Fibroblast of skin of right biceps (primary cell): Measurements from ENCODE around the gene NAV2.

ENCODE experiments used
- DNase-seq: peaks from one replicate; pipeline ENCODE4 v3.0.0-alpha.2; 2013

NAV2 gene

GRCh38 chr11:20030472-20030871, 317.8 kb downstream of the NAV2 start:
- no peak for DNase-seq

- DNase-seq = peak; percentile 94
Measured at GRCh38 chr11:20031155-20032001, 318.7 kb downstream of the NAV2 start.

GRCh38 chr11:20032127-20032526, 319.5 kb downstream of the NAV2 start:
- no peak for DNase-seq

DNA sequence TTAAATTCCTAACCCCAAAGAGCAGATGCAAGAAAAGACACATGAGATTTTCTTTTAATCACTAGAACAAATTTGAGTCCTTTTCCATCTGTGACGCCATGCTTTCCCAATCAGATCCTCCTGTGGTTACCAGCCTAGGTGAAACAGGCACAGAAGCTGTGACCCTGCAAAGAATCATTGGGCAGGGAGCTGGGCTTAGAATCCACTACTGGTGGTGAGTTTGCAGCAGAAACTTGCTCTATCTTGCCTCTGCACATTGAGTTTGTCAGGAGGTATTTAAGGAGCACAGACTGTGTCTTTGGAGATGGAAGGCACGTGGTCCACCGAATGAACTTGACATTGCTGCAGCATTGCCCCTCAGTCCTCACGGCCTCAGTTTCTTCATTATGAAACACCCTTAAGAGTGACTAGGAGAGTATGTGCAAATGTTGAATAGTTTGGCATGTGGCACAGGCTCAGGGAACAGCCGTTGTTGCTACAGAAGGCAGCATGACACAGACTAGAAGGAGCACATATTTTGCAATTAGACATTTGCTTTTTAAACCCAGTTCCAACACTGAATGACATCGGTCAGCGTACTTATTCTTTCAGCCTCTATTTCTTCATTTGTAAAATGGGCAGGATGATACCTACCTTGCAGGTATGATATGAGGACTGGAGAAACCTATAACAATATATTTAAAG, 320.1 kb downstream of the NAV2 start:
- DNase-seq = no peak

DNA sequence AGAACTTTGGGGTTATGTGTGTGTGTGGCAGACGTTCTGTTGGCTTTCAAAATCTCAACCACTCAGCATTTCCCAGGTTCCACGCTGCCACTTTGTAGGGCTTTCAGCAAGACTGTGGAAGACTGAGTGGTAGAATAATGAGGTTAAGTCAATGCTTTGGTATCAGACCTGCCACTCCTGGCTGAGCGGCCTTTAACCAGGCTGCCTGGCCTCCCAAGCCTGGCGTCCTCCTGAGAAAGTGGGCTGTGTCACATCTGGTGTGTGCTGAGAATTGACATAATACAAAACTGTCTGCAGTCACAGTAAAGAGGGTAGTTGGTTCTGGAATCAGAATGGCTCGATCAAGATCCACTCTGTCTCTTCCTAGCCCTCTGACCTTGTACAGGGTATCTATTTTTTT, 321.2 kb downstream of the NAV2 start:
- DNase-seq = no peak

DNA sequence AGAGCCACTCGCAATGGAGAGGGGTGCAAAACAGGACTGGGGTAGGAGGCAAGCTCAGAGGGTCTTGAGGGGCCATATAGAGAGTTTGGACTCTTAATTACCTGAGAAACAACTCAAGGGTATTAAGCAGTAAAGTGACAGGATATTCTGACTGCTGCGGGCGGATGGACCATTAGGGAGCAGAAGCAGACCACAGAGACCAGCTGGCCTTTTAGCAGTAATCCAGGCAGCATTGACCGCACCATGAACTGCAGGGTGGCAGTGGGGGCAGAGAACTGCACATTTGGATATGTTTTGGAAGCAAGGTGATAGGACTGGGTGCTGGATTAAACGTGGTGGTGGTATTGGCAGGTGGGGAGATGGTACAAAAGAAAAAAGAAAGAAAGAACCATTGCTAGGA, 322.3 kb downstream of the NAV2 start:
- DNase-seq = no peak

- no peak for DNase-seq
Measured at GRCh38 chr11:20035375-20035700, 322.7 kb downstream of the NAV2 start.

- peak; percentile 98 for DNase-seq
Measured at GRCh38 chr11:20035701-20036601, 323.3 kb downstream of the NAV2 start.

DNA sequence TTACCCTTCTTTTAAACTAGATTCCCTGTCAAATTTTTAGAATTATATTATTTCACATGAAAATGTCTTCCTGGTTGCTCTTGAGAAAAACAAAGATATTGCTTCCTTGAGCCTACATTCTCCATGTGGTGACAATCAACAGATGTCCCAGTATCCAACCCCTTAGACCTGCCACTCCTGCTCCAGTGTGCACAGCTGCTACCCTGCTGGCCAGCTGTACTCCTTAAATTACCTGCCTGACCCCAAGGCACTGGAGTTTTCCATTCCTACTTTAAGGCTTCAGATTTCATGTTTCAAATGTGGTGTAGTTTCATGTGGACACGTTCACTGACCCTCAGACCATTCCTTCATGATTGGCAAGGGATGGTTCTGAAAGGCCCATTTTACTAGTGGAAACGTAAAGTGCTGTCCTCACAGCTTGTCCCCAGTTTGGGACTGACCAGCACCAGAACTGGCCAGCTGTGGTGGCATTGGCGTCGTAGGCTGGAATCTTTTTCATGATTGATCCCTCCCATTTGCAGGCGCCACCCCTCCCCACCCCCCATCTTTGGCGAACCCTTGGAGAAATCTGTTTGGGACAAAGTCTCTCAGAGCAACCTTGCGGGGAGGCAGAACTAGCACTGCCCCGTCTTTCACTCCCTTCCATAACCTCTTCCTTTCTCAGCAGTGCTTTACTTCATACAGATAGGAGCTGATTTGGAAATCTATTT, 324.1 kb downstream of the NAV2 start:
- DNase-seq = no peak

- no peak for DNase-seq
Measured at GRCh38 chr11:20037396-20038153, 324.9 kb downstream of the NAV2 start.

DNA sequence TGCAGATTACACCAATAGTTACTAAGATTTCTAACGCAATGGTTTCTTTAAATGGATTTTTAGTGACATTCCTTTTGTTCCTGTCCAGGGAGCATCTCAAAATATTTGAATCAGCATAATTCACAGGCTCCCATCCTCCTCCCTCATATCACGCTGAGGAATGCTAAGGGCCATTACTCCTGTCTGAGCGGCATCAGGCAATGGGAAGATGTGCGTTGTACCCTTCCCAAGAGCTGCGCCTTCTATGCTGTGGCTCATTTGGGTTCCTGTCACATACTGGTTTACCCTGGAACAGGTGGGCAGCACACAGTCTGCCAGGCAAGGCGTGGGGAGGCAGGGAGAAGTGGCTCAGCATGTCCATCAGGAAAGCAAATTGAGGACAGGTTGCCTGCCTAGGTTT, 325.8 kb downstream of the NAV2 start:
- DNase-seq = no peak

DNA sequence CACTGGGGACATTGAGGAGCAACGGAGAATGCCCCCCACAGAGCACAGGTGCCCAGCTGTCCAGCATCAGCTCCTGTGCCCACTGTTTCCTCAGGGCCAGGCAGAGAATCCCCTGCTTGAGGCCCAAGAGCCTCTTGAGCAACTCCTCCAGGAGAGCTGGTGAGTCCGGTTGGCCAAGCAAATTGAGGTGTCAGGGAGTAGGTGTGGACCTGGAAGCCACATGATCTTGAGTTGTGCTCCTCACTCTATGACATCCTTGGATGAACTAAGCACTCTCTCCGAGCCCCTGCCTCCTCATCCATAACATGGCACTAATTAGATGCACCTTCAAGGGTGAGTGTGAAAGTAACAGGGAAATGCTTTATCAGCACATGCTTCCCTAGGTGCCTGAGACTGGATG, 326.3 kb downstream of the NAV2 start:
- DNase-seq = no peak

DNA sequence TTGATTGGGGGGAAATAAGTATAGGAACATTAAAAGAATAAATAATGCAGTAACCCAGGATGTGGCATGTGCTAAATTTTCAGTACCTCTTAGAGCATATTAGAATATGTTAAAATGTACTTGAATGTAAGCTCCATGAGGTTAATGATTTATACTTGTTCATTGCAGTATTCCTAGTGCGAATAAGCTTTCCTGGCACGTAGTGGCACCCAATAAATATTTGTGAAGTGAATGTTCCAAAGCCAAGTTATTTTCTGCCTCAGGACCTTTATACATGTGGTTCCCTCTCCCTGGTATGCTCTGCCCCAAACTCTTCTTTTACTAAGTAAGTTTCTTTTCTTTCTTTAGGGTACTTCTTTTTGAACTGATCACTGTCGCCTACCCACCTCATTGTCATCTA, 328.9 kb downstream of the NAV2 start:
- DNase-seq = no peak

GRCh38 chr11:20042045-20042639, 329.5 kb downstream of the NAV2 start:
- DNase-seq = no peak

- DNase-seq = no peak
Measured at GRCh38 chr11:20042811-20043341, 330.2 kb downstream of the NAV2 start.

GRCh38 chr11:20043992-20044391, 331.4 kb downstream of the NAV2 start:
- DNase-seq = no peak

DNA sequence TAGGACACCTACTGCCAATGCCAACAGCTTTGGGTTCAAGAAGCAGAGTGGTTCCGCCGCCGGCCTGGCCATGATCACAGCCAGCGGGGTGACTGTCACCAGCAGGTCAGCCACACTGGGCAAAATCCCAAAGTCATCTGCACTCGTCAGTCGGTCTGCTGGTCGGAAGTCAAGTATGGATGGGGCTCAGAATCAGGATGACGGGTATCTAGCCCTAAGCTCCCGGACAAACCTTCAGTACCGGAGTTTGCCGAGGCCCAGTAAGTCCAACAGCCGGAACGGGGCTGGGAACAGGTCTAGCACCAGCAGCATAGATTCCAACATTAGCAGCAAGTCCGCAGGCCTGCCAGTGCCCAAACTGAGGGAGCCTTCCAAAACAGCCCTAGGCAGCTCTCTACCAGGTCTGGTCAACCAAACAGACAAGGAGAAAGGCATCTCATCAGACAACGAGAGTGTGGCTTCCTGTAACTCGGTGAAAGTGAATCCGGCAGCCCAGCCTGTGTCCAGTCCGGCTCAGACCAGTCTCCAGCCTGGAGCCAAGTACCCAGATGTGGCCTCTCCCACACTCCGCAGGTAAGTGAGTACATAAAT, 332.6 kb downstream of the NAV2 start:
- no peak for DNase-seq

DNA sequence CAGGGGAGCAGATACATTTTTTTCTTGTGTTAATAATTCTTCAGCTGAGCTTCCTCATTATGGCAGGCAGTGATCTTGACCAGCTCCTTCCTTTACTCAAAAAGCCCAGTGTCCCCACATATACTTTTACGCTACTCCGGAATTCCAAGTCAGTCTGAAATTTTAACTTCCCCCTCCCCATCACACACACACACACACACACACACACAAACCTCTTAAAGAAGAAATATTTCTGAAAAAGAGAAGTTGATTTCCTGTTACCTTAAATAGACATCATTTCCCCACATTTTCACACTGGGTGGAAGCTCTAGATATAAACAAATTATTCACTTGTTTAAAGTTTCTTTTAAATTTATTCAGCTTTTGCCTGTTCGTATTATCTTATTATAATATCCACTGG, 333.8 kb downstream of the NAV2 start:
- DNase-seq = no peak

GRCh38 chr11:20047006-20047768, 334.6 kb downstream of the NAV2 start:
- no peak for DNase-seq

DNA sequence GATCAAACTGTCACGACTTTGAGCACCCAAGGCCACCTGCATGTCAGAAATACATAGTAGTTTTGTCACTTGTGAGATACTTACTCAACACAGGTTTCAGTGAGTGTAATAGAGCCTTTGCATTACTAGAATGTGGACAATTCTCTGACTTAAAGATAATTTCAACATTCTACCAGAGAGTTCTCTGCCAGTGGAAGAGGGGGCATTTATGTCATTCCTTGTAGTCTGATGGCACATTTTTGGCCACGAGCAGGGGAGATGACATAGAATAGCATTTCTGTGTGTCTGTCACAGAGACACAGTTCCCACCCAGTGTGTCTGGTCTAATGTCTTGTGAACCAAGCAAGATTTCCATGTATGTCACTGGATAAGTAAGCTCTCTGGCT, 335.1 kb downstream of the NAV2 start:
- DNase-seq = no peak
